GM19463 (cell line): ENCODE results near the gene MAP2.
A peak's percentile ranks its signal among the peaks of the same experiment; 100 is the strongest.
"Not testable (repeated sequence)": the region's sequence is repeated elsewhere in the genome, so short reads cannot be mapped to it uniquely, and the experiment has no call there.

ENCODE experiments used
- ATAC-seq: cut with Tn5 transposase; IDR thresholded peaks from one replicate; pipeline ENCODE4 v1.9.1; 2021; ENCODE audit warnings: mild to moderate bottlenecking, moderate library complexity; ENCODE audit not compliant: unreplicated experiment

MAP2 gene

DNA sequence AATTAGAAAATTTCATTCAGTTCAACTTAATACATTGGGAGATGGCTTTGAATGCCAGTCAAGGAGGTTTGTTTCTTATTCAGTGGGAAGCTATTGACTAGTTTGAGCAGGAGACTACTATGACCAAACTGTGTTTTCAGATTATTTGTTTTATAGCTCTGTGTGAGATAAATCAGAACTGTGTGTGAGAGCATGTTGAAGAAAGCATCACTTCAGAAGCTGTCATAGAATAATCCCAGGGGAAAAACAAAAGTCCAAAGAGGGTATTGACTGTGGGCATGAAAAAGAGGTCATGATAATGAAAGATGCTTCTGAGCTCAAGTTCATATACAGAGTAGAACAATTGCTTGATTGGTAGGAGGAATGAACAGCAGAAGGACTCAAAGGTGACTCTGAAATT, 160.6 kb downstream of the MAP2 start:
- no peak for ATAC-seq

DNA sequence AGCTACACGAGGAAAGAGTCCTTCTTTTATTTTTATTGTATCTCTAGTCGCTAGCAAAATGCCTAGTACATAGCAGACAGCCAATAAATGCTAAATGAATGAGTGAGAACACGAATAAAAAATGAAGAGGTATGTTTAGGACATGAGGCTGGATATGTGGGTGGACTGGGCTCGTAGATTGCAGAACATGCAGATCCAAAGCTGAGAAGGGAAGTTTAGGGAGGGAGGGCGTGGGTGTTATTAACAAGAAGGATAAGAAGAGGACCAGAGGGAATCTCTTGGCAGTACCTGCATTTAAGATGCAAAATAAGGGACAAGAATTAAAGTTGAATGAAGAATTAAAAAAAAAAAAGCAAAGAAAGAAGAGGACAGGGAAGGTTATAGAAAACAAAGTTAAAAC, 161.1 kb downstream of the MAP2 start:
- ATAC-seq: no peak

DNA sequence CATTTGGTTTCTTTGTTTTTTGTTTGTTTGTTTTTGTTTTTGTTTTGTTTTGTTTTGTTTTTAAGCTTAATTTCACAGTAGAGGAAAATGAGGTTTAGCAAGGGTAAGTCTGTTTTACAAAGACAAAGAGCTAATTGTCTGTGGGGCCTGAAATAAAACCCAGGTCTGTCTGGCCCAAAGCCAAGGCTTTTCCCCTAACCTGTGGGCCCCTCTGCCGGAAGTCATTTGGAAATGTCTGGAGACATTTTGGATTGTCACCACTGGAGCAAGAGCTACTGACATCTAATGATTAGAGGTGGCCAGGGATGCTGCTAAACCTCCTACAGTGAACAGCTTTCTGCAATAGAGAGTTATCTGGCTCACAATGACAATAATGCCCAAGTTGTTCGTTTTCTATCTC, 167.2 kb downstream of the MAP2 start:
- ATAC-seq: no peak

DNA sequence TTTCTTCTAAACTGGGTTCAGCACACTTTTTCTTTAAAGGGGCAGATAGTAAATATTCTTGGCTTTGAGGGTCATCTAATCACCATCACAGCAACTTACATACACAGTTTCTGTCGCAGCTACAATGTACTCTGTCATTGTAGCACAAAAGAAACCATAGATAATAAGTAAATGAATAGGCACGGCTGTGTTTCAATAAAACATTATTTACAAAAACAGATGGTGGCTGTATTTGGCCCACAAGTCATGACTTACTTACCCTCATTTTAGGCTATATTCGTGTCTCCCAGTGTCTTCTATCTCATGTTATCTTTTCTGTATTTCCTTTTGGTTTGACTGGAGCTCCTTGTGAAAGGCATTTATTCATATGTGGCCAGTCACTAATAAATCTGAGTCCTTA, 168.3 kb downstream of the MAP2 start:
- ATAC-seq: no peak

DNA sequence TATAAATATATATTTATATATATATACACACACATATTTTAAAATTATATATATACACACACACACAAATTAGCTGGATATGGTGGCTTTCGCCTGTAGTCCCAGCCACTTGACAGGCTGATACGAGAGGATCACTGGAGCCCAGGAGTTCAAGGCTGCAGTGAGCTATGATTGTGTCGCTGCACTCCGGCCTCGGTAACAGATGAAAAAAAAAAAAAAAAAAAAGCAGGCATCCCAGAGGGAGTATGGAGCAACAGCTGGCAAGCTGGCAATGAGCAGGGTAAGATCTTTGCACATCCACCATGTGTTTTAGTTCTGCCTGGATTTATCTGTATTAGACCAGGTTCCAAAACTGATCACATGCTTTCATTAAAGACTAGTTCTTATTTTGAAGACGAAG, 170.1 kb downstream of the MAP2 start:
- ATAC-seq: no peak

DNA sequence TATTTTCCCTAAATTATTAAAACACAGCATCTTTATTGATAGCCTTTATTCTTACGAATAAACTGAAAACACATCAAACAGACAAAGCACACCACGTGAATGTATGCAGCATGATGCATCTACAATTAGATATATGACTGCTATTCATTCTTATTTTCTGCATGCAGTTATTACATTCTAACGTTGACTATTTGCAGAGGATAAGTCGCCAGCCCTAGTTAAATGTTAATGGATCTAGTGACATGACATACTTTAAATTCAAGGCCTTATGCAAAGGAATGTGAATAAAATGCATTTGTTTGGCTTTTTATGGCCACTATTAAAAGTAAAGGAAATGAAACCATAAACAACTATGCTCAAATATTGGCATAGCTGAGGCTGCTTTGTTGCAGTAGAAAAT, 172.4 kb downstream of the MAP2 start:
- no peak for ATAC-seq

DNA sequence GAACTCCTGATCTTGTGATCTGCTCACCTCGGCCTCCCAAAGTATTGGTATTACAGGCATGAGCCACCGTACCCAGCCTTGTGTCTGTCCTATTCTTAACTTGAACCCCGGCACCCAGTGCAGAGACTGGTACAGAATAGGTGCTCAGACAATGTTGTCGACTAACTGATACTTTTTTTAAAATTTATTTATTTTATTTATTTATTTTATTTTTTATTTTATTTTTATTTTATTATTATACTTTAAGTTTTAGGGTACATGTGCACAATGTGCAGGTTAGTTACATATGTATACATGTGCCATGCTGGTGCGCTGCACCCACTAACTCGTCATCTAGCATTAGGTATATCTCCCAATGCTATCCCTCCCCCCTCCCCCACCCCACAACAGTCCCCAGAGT, 174.4 kb downstream of the MAP2 start:
- not testable (repeated sequence) for ATAC-seq

DNA sequence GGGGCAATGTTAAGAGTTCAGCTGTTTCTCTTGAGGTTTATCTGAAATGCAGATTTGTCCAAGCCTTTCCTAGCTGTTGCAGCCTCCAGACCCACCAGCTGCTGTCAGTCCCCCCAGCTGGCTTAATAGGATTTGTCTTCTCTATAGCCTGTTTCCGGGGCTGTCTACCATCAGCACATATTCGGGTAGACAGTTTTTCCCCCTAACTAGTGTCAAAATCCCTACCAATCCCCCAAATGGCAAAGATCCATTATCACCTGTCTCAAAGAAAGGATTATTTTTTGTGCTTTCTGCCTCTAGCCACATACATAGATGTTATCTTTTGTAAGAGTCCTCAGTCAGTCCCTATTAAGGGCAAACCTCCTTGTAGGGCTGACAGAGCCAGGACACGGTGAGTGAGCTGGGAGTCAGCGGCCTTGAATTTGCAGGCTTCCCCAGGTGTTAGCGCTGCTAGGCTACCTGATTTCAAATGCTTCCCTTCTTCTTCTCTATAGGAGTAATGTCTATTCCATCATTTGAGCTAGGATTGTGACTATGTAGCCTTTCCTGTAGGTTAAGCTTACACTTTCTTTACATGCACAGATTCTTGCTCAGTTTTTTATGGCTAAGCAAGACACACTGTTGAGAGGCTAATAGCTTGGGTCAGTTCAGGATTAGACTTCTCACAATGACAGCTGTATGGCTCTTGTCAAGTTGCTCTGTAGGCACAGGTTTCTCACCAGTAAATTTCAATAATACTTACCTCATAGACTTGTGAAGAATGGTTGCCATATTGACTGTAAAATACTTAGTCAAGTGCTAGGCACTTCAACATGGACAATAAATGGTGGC, 176.7 kb downstream of the MAP2 start:
- ATAC-seq: no peak

DNA sequence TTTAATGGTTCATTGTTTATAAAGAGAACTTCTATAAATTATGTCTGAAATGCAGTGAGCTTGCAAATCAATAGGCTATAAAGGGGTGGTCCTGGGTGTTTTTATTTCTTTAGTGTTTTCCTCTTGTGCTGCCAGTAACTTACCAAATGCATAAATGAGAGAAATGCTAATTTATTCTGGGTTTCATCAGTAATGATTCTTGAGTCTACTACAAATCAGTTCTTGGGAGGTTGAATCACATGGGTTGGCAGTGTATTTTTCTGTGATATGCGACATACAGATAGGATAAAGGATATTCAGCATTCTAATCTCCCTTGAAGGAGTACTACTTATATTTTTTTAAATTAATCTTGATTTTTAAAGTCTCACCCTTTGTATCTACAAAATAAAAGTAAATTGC, 177.7 kb downstream of the MAP2 start:
- ATAC-seq: no peak

DNA sequence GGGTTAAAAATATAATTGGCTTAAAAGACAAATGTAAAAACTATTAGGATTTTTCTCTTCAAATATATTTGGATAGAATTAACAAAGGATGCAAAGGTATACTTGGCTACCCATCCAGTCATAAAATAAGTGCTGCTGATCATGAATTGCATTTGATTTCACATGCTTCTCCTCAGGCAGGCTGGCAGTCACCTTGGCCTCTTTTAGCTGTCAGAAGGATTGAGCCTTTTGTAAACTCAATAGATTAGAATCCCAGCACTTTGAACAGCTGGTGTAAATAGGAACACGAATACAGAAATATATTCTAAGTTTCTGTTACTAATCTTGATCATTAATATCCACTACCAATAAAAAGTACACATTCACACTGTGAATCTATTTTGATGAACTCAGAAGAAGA, 178.4 kb downstream of the MAP2 start:
- no peak for ATAC-seq

DNA sequence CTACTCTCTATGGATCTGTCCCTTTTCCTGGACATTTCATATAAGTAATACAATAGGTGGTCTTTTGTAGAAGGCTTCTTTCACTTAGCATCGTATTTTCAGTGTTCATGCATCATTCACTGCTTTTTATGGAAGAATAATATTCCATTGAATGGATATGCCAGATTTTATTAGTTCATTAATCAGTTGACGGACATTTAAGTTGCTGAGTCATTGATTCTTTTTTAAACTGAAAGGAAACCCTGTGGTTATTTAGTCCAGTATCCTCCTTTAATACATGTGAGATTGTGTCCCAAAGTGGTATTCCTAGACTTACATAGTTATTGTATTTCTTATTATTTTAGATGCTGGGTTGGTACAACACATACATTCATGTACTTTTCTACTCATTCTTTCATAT, 185.7 kb downstream of the MAP2 start:
- no peak for ATAC-seq

DNA sequence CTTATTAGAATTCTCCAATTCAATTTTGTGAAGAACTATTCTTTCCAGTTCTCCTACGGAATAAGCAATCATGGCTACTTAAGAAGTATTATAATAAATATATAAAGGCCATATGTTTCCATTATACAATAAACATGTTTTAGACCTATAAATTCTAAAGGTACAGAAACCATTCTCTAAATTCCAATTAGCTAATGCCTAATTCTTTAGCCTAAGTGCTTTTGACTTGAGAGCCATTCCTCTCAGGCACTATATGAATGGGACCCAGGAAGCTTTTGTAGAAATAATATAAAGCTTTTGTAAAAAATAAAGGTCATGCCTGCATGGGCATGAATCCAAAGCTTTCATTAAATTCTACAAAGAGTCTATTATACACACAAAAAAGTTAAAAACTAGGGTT, 186.8 kb downstream of the MAP2 start:
- no peak for ATAC-seq

DNA sequence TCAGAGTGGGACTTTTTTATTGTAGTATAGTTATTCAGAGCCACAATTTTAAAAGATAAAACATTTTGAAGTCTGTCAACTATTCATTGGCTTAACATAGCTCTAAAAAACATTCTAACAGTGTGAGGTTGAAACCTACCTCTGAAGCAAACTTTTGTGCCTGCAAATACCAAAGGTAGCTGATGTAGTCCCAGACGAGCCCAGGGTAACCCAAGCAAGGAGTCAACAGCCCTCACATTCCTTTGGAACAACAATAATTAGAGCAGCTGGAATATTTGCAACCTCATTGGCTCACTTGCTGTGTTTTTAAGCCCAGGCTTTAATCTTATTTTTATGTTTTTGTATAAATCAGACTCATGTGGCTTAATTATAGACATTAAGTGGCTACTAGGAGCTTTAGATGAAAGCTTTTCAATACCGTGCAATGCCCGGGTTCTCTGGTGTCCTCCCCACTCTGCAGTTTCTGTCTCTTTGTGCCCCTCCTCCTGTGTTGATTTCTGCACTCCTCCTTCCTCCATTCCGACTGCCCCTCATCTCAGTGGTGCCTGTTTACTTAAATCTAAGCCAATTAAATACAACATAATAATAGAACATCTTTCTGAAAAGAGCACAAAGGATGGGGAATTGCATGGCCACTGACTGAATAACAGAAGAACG, 189.9 kb downstream of the MAP2 start:
- ATAC-seq: no peak

DNA sequence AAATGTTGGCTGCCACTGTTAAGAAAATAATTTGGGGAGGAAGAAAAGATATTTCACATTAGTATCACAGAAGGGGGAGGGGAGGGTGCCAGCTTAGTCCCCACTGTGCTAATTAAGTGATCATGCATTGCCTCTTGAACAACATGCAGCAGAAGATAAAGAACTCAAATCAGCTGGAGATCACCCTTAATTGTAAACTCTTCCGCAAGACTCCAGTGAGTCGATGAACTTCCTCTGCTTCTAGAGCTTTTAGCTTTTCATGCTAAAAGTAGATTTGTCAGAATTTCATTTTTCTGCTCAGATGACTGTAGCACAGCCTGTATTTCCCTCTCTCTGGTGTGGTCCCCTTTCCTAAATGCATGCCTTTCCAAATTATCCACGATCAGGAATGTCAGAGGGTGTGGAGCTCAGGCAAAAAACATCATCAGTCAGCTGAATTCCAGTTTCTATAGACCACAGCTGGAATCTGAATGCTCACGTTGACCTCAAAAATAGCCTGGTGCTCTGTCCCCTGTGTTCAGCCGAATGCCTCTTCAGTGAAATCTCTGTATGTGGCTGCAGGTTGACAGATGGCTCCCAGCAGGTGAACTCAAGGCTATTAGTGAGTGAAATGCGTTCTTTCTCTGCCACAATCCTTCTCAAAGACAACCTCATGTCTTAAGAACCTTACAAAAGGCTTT, 191.0 kb downstream of the MAP2 start:
- no peak for ATAC-seq

DNA sequence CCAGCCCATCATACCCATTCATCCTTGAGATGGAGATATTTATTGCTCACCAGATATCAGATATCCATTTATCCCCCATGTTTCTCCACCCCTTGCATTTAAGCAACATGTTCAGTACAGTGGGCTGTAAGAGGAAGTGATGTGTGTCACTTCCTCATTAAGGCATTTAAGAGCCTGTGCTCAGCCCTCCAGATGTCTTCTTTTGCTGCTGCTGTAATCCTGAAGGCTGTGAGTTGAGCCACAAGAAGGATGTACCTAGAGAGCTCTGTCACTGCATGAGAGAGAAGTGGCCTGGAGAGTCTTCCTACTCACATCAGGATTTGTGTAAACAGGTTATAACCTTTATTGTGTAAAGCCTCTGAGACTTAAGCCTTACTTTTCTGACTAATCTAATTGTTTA, 195.9 kb downstream of the MAP2 start:
- peak; percentile 61 for ATAC-seq

DNA sequence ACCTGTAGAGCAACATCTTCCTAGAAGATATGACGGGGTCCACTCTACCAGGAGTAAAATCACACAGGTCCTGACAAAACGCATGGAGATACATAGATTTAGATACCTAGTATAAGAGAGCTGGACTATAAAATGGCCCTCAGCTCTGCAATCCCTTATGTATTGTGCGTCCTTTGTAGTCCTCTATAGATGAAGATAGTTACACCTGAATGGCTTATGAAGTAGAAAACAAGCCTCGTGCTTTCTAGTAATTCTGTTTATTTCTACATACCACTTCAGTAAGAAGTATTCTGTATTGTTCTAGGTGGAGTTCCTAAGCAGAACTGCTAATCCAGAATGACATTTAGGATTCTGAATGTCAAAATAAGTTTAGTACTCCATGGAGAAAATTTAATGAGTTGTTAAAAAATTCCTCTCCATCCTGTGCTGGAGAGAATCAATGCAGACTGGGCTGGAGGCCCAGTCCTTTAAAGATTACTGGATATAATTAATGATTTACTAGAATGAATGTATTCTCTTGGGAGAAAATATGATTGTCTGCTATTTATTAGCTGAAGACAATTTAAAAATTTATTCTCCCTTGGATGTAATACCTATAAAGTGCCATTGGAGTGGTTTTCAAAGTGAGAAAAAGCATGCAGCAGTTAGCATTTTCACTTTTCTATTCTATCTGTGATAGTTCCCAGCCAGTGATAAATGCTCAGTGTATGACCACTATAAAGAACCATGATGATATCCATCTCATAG, 200.5 kb downstream of the MAP2 start:
- no peak for ATAC-seq

DNA sequence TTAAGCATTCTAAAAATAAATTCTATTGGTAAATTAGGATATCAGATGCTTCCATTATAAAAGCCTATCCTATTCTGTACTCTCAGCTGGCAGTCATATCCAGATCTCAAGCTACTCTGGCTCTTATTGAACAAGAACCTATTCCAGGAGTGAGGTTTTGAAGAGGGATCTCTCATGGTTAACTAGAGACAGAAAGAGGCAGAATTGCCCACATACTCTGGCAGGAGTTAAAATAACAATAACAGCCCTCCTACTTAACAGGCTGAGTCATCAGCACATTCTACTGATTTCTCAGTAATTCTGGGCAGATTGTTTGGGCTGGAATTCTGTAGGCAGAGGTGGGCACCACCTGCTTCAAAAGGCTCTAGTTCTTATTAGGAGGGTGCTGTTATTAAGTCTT, 205.8 kb downstream of the MAP2 start:
- ATAC-seq: no peak

DNA sequence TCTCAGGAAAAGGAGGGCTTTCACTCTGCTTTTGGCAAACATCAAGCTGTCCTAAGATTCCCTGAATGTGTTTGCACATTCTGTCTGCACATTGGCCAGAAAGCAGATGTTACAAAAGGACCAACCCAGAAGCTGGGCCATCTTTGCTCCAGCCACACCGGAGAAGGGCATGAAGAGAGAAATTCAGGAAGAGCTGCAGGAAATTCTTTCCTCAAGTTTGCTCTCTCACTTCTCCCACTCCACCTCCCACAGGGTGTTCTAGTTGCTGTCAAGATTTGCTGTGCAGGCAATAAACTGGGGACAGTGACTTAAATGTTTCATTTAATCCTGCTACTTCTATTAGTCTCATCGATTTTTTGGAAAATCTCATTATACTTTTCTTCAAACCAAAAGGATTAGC, 210.1 kb downstream of the MAP2 start:
- no peak for ATAC-seq

DNA sequence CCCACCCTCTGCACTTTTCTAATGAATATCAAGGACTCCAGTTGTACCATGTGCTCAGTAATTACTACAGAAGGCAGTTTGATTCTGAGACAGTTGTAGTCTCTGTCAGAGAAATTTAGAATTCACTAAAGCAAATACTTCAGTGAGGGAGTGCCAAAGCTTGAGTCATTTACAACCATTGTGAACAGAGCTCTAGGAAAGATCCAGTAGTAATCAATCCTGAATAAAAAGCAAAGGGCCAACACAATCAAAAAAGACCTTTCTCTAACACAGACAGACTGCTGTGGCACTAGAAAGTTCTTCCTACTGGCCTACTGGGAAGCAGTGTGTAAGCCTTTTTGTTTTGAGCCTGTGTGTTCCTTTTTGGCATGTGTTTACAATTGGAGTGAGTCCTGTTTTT, 212.2 kb downstream of the MAP2 start:
- ATAC-seq: no peak

DNA sequence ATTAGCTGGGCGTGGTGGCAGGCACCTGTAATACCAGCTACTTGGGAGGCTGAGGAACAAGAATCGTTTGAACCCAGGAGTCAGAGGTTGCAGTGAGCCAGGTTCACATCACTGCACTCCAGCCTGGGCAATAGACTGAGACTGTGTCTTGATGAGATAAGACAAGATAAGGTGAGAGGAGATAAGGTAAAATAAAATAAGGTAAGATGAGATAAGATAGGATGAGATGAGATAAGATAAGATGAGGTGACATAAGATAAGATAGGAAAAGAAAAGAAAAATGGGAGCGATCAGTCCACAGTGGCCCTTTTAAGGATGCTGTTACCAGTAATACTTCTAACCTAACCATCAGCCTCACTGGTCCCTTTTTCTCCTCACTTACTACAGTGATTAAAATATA, 213.4 kb downstream of the MAP2 start:
- ATAC-seq: no peak

DNA sequence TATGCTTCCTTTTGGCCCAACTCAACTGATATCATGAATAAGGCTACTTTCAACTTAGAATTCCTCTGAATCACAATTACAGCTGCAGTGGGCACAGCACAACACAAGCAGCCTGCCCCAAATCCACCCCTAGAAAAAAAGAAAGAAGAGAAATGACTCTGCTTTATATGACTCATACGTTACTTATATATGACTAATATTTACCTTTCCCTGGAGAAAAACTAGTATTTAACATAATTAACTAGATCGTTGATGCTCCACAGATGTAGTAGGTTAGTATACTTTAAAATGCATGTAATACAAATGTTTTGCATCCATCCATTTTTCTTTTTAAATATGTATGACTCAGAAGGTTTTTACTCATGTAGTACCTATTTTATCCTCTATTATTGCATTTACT, 214.5 kb downstream of the MAP2 start:
- ATAC-seq: no peak
